Natural killer cell treated with Interleukin-12 subunit alpha and Interleukin-12 subunit beta and Interleukin-15 and Interleukin-18, amount 100 ng/mL, for 72 hours (primary cell): ENCODE data around the gene MISP3. TPM values are rescaled to one million over a fixed set of nuclear protein-coding genes. Genes with fewer than 3 reads are reported as not detected.

Source experiments
- ATAC-seq, 2 donors: fragments of 150-1000 bp; cut with Tn5 transposase in 1 of 2; sonication (Bioruptor Pico), chemical (Tn5 transposase) in 1 of 2; 2 replicates each; pipeline ENCODE4 v1.10.0; 2021
- DNase-seq: peaks from one replicate; pipeline ENCODE4 v3.0.0; 2022; ENCODE audit warnings: low spot score
- H3K27ac Mint-ChIP-seq, 2 donors: 1 replicate in 1 of 2; 2 replicates in 1 of 2; pipeline ENCODE4 v1.8.0; 2022; ENCODE audit warnings: mixed read lengths in 2 of 2, mild to moderate bottlenecking in 1 of 2, moderate library complexity in 1 of 2
- H3K27me3 Mint-ChIP-seq, 2 donors: 1 replicate in 1 of 2; 2 replicates in 1 of 2; pipeline ENCODE4 v1.8.0; 2022; ENCODE audit warnings: mixed read lengths in 2 of 2
- H3K36me3 Mint-ChIP-seq: one replicate; pipeline ENCODE4 v1.8.0; 2022; ENCODE audit warnings: mixed read lengths
- H3K4me1 Mint-ChIP-seq, 2 donors: 1 replicate in 1 of 2; 2 replicates in 1 of 2; pipeline ENCODE4 v1.8.0; 2022; ENCODE audit warnings: low read depth in 2 of 2, mixed read lengths in 2 of 2, mild to moderate bottlenecking in 1 of 2
- H3K4me3 Mint-ChIP-seq: one replicate; pipeline ENCODE4 v1.8.0; 2022; ENCODE audit warnings: mixed read lengths
- H3K9me3 Mint-ChIP-seq: 2 replicates; pipeline ENCODE4 v1.8.0; 2022; ENCODE audit warnings: mixed read lengths
- total RNA-seq, 2 donors: library from RNA; stranded (reverse); gene quantifications; one replicate each; pipeline ENCODE4 v1.2.3, GENCODE V29; 2022

MISP3 gene
- total RNA-seq, 2 donors from 2014 or later, result 0.31 to 0.59 TPM

DNA sequence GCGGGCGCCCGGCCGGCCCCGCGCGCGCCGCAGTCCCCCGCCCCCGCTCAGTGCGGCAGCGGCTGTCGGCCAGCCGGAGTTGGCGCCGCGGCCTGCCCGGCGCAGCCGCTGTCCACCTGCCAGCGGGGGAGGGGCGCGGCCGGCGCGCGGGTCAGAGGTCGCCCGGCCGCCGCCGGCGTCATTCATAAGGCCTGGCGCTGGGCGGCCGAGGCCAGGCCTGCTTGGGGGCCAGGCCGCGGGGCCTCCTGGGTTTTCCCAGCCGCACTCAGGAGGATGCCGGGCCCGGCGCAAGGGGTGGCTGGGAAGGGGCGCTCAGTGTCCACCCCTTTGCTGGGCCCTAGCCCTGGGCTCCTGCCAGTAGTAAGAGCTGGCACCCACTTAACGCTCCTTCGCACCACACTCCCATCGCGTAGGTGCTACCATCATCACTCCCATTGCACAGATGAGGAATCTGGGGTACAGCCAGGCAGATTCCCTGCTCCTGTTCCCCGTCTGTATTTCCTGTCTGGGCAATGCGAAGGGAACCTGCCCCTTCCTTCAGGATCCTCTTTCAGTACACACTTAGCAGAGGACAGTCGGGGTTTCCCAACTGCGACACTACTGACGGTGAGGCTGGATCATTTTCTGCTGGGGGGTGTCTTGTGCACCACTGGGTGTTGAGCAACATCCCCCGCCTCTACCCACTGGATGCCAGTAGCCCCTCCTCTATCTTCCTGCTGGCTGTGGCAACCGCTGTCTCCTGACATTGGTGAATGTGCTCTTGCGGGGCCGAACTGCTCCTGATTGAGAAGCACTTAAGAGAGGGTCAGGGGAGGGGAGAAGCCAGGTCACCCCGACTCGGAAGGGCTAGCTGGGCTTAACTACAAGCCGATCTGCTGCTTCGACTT, 45.8 kb downstream of the MISP3 start:
- DNase-seq, result peak; percentile 89

DNA sequence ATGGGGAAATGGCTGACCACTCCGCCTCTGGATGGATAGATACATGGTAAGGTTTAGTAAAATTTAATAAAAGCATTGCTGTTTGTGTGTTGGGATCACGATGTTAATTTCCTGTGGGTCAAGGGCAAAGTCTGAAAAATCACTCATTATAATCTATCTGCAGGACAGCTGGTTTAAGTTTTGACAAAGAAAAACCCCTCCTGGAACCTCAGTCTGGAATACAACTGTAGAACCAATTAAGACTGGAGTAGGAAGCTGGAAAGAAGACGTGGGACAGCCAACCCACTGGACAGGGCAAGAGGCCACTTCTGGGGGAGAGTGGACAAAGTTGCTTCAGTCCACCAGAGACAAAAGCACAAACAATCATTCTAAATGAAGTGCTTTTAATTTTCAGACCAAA, 46.6 kb downstream of the MISP3 start:
- Mint-ChIP-seq H3K9me3 (no peaks in the 10 kb centered on the region), H3K36me3 (no peaks in the 10 kb centered on the region), H3K4me1 (peaks cover 27 to 34% of the 10 kb centered on the region in 2 donors), H3K4me3 (peak overlapping the region; percentile 98), H3K27me3 (no peaks in the 10 kb centered on the region), H3K27ac (peak overlapping the region; percentile 93 to 97)
- DNase-seq, result no peak
- no peak for ATAC-seq

More for the DNA sequence above, 45.8 kb downstream of the MISP3 start:
- Mint-ChIP-seq H3K4me1 (peaks cover 30 to 40% of the 10 kb centered on the region in 2 donors), H3K27me3 (no peaks in the 10 kb centered on the region), H3K36me3 (no peaks in the 10 kb centered on the region), H3K27ac (peak overlapping the region; percentile 93 to 97), H3K9me3 (no peaks in the 10 kb centered on the region), H3K4me3 (peak overlapping the region; percentile 98)
- ATAC-seq, result peak; percentile 4 to 60

DNA sequence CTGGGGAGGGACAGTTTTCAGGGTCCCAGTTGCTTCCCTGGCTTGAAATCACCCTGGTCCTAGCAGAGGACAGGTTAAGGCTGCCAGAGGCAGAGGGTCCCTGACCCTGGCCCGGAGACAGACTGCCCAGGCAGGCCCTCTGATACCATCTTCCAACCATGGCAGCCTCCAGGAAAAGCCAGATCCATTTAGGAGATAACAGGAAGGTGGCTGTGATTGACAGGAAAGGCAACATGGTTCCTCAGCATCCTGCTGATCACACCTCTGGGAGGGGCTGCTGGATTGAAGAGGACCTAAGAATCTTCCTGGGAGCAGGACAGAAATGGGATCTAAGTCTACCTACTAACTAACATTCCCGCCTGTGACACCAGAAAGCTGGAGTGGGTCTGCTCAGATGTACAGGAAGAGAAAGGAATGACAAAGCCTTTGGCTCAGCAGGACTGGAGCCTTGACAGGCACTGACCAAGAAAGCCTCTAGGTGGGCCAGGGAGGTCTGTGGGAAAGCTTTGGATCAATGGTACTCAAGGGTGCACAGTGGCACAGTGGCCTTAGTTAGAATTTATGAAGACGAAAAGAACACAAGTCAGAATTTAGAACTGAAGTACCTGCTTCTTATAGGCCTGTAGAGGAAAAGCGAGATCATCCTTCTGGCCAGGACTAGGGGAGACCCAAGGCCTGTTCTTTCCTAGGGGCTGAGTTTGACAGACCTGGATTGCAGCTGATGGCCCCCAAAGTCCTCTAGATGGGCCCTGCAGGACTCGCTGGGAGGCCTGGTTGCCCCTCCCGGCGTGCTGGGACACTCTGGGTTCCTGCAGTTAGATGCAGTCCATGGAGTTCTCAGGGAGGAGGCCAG, 47.3 kb downstream of the MISP3 start:
- no peaks in the 10 kb centered on the region for H3K36me3 Mint-ChIP-seq
- no peak overlapping the region for H3K4me3 Mint-ChIP-seq
- no peak for DNase-seq
- H3K27me3 Mint-ChIP-seq, result no peaks in the 10 kb centered on the region
- no peaks in the 10 kb centered on the region for H3K9me3 Mint-ChIP-seq
- peaks cover 27 to 31% of the 10 kb centered on the region in 2 donors for H3K4me1 Mint-ChIP-seq
- ATAC-seq, result no peak
- H3K27ac Mint-ChIP-seq, result peak overlapping the region in 1 of 2 donors; percentile 97

DNA sequence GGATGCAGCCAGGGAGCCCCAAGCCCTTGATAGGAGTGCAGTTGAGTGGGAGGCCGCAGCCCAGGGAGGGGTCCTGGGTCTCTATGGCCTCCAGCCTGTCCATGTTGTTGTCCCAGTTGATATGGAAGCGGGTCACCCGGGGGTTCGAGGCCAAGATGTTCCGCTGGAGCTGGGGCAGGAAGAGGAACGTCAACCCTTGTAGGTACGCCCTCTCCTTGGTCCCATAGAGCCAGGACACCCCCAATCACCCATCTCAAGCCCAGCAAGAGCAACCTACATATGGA, 47.9 kb downstream of the MISP3 start:
- Mint-ChIP-seq H3K36me3 (no peaks in the 10 kb centered on the region), H3K4me1 (peaks cover 25 to 26% of the 10 kb centered on the region in 2 donors)

DNA sequence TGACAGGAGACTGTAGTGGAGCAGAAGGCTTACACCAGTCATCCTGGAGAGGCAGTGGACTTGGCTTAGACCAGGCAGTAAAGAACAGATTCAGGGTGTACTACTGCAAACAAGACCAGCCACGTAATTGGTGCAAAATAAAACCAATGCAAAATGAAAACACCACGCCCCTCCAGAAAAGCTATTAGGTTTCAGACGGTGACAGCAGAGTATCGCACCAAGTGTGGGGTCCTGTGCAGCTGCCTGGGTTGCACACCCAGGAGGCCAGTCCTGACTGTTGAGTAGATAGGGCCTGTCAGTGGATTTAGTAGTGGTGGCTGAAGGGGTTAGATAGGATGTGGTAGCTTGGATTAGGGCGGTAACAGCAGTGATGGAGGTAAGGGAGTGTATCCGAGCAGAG, 50.3 kb downstream of the MISP3 start:
- Mint-ChIP-seq H3K36me3 (no peaks in the 10 kb centered on the region), H3K9me3 (no peaks in the 10 kb centered on the region), H3K27ac (no peak overlapping the region), H3K4me1 (peaks cover 11 to 12% of the 10 kb centered on the region in 2 donors), H3K27me3 (no peaks in the 10 kb centered on the region), H3K4me3 (no peak overlapping the region)
- no peak for DNase-seq
- ATAC-seq, result no peak

More for the DNA sequence above, 47.9 kb downstream of the MISP3 start:
- Mint-ChIP-seq H3K27ac (peak overlapping the region in 1 of 2 donors; percentile 97), H3K27me3 (no peaks in the 10 kb centered on the region), H3K9me3 (no peaks in the 10 kb centered on the region), H3K4me3 (no peak overlapping the region)
- ATAC-seq, result no peak
- DNase-seq, result no peak

Other genes starting within 250 kb of the MISP3 start
- under 1 TPM in 1 of 2 donors, not detected in 1; 0.95 TPM for gene NANOS3, start 195.7 kb upstream of the MISP3 start, total RNA-seq
- gene BRME1, start 166.7 kb upstream of the MISP3 start, total RNA-seq, result 1 to 10 TPM; 3.7 to 4.0 TPM
- gene CC2D1A, start 166.6 kb upstream of the MISP3 start, total RNA-seq, result 10 to 100 TPM; 33.2 to 41.3 TPM
- gene PODNL1, start 134.4 kb upstream of the MISP3 start, total RNA-seq, result under 1 TPM in 1 of 2 donors, not detected in 1; 0.70 TPM
- 100 to 1,000 TPM in 1 of 2 donors, 10 to 100 TPM in 1; 62.0 to 107 TPM for gene DCAF15, start 120.3 kb upstream of the MISP3 start, total RNA-seq
- gene RFX1, start 66.5 kb upstream of the MISP3 start, total RNA-seq, result 10 to 100 TPM; 13.4 to 16.4 TPM
- not detected for gene RLN3, start 44.6 kb upstream of the MISP3 start, total RNA-seq
- gene IL27RA, start 41.0 kb upstream of the MISP3 start, total RNA-seq, result 10 to 100 TPM; 34.9 to 44.0 TPM
- not detected for gene PALM3, start 10.7 kb upstream of the MISP3 start, total RNA-seq
- not detected for gene C19orf67, start 13.0 kb downstream of the MISP3 start, total RNA-seq
- 10 to 100 TPM; 45.5 to 54.6 TPM for gene SAMD1, start 18.0 kb downstream of the MISP3 start, total RNA-seq
- 10 to 100 TPM; 61.6 to 80.0 TPM for gene PRKACA, start 45.0 kb downstream of the MISP3 start, total RNA-seq
- 10 to 100 TPM; 48.2 to 89.3 TPM for gene ASF1B, start 63.8 kb downstream of the MISP3 start, total RNA-seq
- 1 to 10 TPM; 6.5 to 8.2 TPM for gene ADGRL1, start 133.4 kb downstream of the MISP3 start, total RNA-seq